HG03565 (cell line): ENCODE data around the gene TLE5.

Experiments
- ATAC-seq: cut with Tn5 transposase; IDR thresholded peaks from one replicate; pipeline ENCODE4 v1.9.1; 2021; ENCODE audit warnings: mild to moderate bottlenecking, moderate library complexity; ENCODE audit not compliant: unreplicated experiment

The TLE5 gene

GRCh38 chr19:3062165-3063105 lies at the start of gene TLE5:
Gene TLE5 (minus strand): TSS chr19:3062495. CDS start chr19:3062200, 295 bp downstream.
- no peak for ATAC-seq

GRCh38 chr19:3111586-3112247 lies 49.4 kb upstream of the TLE5 start:
- no peak for ATAC-seq

- no peak for ATAC-seq
These were observed 48.0 kb upstream of the TLE5 start for GRCh38 chr19:3110126-3110825.

GRCh38 chr19:3109491-3109890 lies 47.2 kb upstream of the TLE5 start:
- ATAC-seq, result no peak

- ATAC-seq, result no peak
These were observed 46.5 kb upstream of the TLE5 start for GRCh38 chr19:3108775-3109174.

GRCh38 chr19:3107658-3108057 lies 45.4 kb upstream of the TLE5 start:
- ATAC-seq, result no peak

- ATAC-seq, result no peak
These were observed 44.3 kb upstream of the TLE5 start for GRCh38 chr19:3106509-3107141.

GRCh38 chr19:3105641-3106508 lies 43.6 kb upstream of the TLE5 start:
- no peak for ATAC-seq

GRCh38 chr19:3104708-3104983 lies 42.4 kb upstream of the TLE5 start:
- ATAC-seq, result no peak

- no peak for ATAC-seq
These were observed 40.2 kb upstream of the TLE5 start for GRCh38 chr19:3102239-3103140.

GRCh38 chr19:3100747-3101730 lies 38.7 kb upstream of the TLE5 start:
- ATAC-seq, result no peak

GRCh38 chr19:3100331-3100730 lies 38.0 kb upstream of the TLE5 start:
- ATAC-seq, result no peak

GRCh38 chr19:3099347-3100145 lies 37.3 kb upstream of the TLE5 start:
- ATAC-seq, result no peak

GRCh38 chr19:3098515-3099346 lies 36.4 kb upstream of the TLE5 start:
- ATAC-seq, result no peak

GRCh38 chr19:3098141-3098514 lies 35.8 kb upstream of the TLE5 start:
- no peak for ATAC-seq

GRCh38 chr19:3097442-3097871 lies 35.2 kb upstream of the TLE5 start:
- no peak for ATAC-seq
